HG03565 (cell line): Measurements from ENCODE around the gene TOE1.
"Not testable (repeated sequence)": the region's sequence is repeated elsewhere in the genome, so short reads cannot be mapped to it uniquely, and the experiment has no call there.

Source experiments
- ATAC-seq: cut with Tn5 transposase; IDR thresholded peaks from one replicate; pipeline ENCODE4 v1.9.1; 2021; ENCODE audit warnings: mild to moderate bottlenecking, moderate library complexity; ENCODE audit not compliant: unreplicated experiment

The TOE1 gene

GRCh38 chr1:45339789-45340558 is at the start of gene TOE1, which contains the start of gene MUTYH:
TSS of gene TOE1 (plus strand) at chr1:45340170. CDS start at chr1:45340253, 83 bp downstream.
TSS of gene MUTYH (minus strand) at chr1:45340440. CDS start at chr1:45334505, 5,935 bp downstream.
- peak; percentile 75 for ATAC-seq

- ATAC-seq, result not testable (repeated sequence)
Observed at GRCh38 chr1:45291002-45291401, 49.0 kb upstream of the TOE1 start.

- ATAC-seq, result no peak
Observed at GRCh38 chr1:45291716-45292115, 48.3 kb upstream of the TOE1 start.

GRCh38 chr1:45297666-45298356 is 42.2 kb upstream of the TOE1 start:
- no peak for ATAC-seq

- no peak for ATAC-seq
Observed at GRCh38 chr1:45299296-45299695, 40.7 kb upstream of the TOE1 start.

- ATAC-seq, result no peak
Observed at GRCh38 chr1:45299981-45300668, 39.8 kb upstream of the TOE1 start.

GRCh38 chr1:45300669-45300997 is 39.3 kb upstream of the TOE1 start:
- ATAC-seq, result no peak

GRCh38 chr1:45302505-45303150 is 37.3 kb upstream of the TOE1 start:
- ATAC-seq, result no peak

- ATAC-seq, result peak; percentile 44
Observed at GRCh38 chr1:45303520-45304310, 36.3 kb upstream of the TOE1 start.

- ATAC-seq, result no peak
Observed at GRCh38 chr1:45304311-45305081, 35.5 kb upstream of the TOE1 start.

- ATAC-seq, result no peak
Observed at GRCh38 chr1:45305231-45305630, 34.7 kb upstream of the TOE1 start.

GRCh38 chr1:45306319-45306718 is 33.7 kb upstream of the TOE1 start:
- peak; percentile 31 for ATAC-seq

GRCh38 chr1:45306905-45307304 is 33.1 kb upstream of the TOE1 start:
- no peak for ATAC-seq

GRCh38 chr1:45314266-45314665 is 25.7 kb upstream of the TOE1 start:
- ATAC-seq, result no peak

GRCh38 chr1:45317166-45317565 is 22.8 kb upstream of the TOE1 start:
- no peak for ATAC-seq

GRCh38 chr1:45319761-45320160 is 20.2 kb upstream of the TOE1 start:
- no peak for ATAC-seq

- no peak for ATAC-seq
Observed at GRCh38 chr1:45321444-45321843, 18.5 kb upstream of the TOE1 start.

GRCh38 chr1:45322486-45323040 is 17.4 kb upstream of the TOE1 start:
- ATAC-seq, result no peak

- ATAC-seq, result no peak
Observed at GRCh38 chr1:45325851-45326506, 14.0 kb upstream of the TOE1 start.
